ENCODE measurements around the gene CARS2.

DNA sequence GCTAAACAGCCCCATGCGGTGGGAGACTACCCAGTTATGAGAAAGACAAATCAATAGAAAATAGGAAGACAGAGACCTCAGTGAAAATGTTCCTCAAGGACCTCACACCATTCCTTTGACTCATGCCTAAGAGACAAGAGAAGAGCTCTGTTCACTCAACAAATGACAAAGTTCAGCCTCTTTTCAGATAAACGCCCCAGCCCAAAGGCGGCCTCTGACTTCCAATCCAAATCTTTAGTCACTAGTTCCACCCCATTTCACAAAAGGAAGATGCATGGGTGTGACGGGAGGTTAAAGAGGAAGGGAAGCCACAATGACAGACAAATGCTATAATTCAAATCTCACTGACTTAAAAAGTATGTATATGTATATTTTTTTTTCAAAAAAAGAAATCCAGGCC lies 8.1 kb downstream of the CARS2 start:
- TF ChIP-seq, protein P1, sequence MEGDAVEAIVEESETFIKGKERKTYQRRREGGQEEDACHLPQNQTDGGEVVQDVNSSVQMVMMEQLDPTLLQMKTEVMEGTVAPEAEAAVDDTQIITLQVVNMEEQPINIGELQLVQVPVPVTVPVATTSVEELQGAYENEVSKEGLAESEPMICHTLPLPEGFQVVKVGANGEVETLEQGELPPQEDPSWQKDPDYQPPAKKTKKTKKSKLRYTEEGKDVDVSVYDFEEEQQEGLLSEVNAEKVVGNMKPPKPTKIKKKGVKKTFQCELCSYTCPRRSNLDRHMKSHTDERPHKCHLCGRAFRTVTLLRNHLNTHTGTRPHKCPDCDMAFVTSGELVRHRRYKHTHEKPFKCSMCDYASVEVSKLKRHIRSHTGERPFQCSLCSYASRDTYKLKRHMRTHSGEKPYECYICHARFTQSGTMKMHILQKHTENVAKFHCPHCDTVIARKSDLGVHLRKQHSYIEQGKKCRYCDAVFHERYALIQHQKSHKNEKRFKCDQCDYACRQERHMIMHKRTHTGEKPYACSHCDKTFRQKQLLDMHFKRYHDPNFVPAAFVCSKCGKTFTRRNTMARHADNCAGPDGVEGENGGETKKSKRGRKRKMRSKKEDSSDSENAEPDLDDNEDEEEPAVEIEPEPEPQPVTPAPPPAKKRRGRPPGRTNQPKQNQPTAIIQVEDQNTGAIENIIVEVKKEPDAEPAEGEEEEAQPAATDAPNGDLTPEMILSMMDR (IDR thresholded peaks at IDR 0.05) = no peak
- TF ChIP-seq POLR2A (IDR thresholded peaks at IDR 0.05) = no peak

All from uterus (tissue), 2 donors.